GOT3 (cell line): ENCODE results near the gene EPHA8.

Experiments used
- DNase-seq: peaks from one replicate; lab custom pipeline; 2025; ENCODE audit warnings: mixed read lengths; lab: John Stamatoyannopoulos, UW

The EPHA8 gene

DNA sequence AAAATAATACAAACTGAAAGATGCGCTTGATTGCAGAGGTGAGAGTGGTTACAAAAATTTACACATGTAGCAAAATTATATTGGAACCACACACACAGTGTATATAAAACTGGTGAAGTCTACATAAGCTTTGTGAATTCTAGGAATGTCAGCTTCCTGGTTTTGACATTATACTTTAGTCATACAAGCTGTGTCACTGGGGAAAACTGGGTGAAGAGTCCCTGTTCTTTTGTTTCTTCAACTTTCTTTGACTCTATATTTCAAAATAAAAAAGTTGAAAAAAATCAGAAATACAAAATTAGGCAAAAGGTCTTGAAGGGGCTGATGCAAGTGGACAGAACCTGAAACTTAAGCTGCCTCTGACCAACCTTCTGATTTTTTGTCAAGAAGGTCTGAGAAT lies 83.1 kb downstream of the EPHA8 start:
- no peak for DNase-seq

DNA sequence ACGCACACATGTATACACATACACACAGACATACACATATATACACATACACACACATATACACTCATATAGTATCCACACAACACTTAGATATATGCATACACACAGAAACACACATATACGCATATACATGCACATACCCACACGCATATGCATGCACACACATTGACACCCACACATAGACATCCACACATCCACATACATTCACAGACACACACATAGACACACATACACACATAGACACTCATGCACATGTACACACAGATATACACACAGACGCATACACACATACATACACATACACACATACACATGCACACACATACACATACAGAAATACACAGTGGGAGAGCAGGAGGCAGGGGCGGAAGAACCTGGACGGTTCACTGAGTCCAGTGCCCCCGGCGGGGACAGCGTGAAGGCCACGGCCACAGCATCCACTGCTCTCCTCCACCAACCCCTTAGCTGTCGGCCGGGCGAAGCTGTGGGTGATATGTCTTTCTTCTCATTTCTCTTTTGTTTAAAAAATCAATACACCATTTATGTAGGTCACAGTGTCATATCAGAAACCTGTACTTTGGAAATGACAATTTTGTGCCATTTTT lies 86.9 kb downstream of the EPHA8 start:
- no peak for DNase-seq

DNA sequence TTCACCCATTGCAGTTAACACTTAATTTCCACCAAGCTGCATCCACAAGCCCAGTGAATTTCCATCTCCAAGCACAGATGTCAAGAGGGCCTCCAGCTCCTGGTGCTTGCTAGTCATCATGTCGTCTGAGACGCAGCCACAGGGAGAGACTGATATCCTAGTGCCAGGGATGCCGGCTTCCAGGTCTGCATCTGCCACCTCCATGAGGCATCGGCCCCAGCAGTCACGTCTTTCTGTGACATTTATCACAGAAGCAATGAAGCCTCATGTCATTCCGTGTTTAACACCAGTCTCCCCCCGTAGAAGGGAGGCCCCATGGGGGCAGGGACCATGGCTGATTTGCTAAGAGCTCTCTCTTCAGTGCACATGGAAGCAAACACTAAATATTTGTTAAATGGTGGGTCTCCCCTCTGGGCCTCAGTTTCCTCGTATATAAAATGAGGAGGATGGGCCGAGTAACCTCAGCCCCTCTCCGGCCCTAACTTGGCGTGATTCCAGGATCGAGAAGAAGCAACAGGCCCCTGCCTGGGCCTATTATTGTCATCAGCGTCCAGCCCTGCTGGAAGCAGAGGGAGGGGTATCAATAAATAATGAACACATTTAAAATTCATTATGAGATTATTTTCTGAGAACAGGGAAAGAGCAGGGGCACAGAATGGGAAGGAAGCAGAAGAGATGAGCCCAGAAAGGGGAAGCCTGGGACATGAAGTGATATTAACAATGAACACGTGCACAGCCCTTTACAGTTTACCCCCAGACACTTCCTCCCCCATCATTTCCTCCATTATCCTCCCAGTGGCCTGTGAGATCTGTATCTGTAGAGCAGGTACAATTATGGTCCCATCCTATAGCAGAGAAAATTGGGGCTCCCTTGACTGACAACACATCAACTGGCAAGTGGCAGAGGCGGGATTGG lies 88.9 kb downstream of the EPHA8 start:
- no peak for DNase-seq

DNA sequence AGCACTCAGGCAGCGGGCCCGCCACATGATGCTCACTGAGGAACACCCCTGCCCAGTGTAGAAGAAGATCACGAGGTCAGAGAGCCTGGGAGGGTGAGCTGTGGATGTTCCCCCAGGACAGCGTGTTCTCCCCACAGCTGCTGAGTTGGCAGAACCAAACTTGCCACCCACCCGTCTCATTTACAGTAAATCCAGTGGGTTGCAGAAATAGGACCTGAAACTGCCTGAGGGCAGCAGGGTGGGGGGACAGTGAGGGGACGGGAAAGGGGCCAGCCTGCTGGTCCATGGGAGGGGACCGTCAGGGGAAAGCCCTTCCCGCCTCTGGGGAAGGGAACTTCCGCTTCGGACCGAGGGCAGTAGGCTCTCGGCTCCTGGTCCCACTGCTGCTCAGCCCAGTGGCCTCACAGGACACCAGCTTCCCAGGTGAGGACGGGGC lies 89.6 kb downstream of the EPHA8 start, which contains the start of gene C1QB:
TSS of gene C1QB (plus strand) at position 356 of the 436 bp plus-strand sequence. CDS start 6,227 bp downstream, outside the sequence.
- DNase-seq = no peak
